Mesenchymal stem cell (in vitro differentiated cells and primary cell): ENCODE measurements around the gene KCNC1.

Source experiments
- DNase-seq: peaks from one replicate; pipeline ENCODE4 v3.0.0-alpha.2; 2013
- H2AFZ ChIP-seq: one replicate; pipeline ENCODE4 v1.6.1; 2013; ENCODE audit warnings: low read depth, mild to moderate bottlenecking, control low read depth, inconsistent platforms, low read length, moderate library complexity
- H2AK5ac ChIP-seq: 2 replicates; pipeline ENCODE4 v1.6.1; 2013; ENCODE audit warnings: low read length, moderate library complexity, mild to moderate bottlenecking, inconsistent platforms; ENCODE audit not compliant: severe bottlenecking
- H2BK120ac ChIP-seq: one replicate; pipeline ENCODE4 v1.6.1; 2013; ENCODE audit warnings: low read depth, mild to moderate bottlenecking, inconsistent platforms, low read length, moderate library complexity
- H2BK12ac ChIP-seq, 2 experiments: one replicate each; pipeline ENCODE4 v1.6.1; 2013; ENCODE audit warnings: inconsistent platforms in 2 of 2, low read length in 2 of 2, mild to moderate bottlenecking in 2 of 2, moderate library complexity in 2 of 2, control low read depth in 1 of 2
- H2BK15ac ChIP-seq: one replicate; pipeline ENCODE4 v1.6.1; 2013; ENCODE audit warnings: mild to moderate bottlenecking, low read depth, inconsistent platforms; ENCODE audit not compliant: poor library complexity, severe bottlenecking
- H2BK5ac ChIP-seq: 2 replicates; pipeline ENCODE4 v1.6.1; 2013; ENCODE audit warnings: low read depth, mild to moderate bottlenecking, low read length, control low read depth, inconsistent platforms; ENCODE audit not compliant: poor library complexity, severe bottlenecking
- H3K14ac ChIP-seq, 2 experiments: one replicate each; pipeline ENCODE4 v1.6.1; 2013; ENCODE audit warnings: inconsistent platforms in 2 of 2, low read length in 2 of 2, control low read depth in 1 of 2, mild to moderate bottlenecking in 1 of 2, moderate library complexity in 1 of 2
- H3K18ac ChIP-seq, 2 experiments: one replicate each; pipeline ENCODE4 v1.6.1; 2013; ENCODE audit warnings: inconsistent platforms in 2 of 2, low read length in 2 of 2, control low read depth in 1 of 2, low read depth in 1 of 2, mild to moderate bottlenecking in 1 of 2
- H3K23ac ChIP-seq, 2 experiments: one replicate each; pipeline ENCODE4 v1.6.1; 2013; ENCODE audit warnings: inconsistent platforms in 2 of 2, low read length in 2 of 2, mild to moderate bottlenecking in 2 of 2, moderate library complexity in 2 of 2, control low read depth in 1 of 2
- H3K27ac ChIP-seq: 2 replicates; pipeline ENCODE4 v1.5.1; 2013; ENCODE audit warnings: mild to moderate bottlenecking, moderate library complexity, low read length, control low read depth, inconsistent platforms; ENCODE audit not compliant: poor library complexity, severe bottlenecking
- H3K27me3 ChIP-seq, 2 experiments: 2 replicates each; pipeline versions ENCODE4 v1.6.1 to v1.7.0; 2013; ENCODE audit warnings: low read length in 2 of 2, mild to moderate bottlenecking in 2 of 2, moderate library complexity in 2 of 2, control low read depth in 1 of 2, inconsistent platforms in 1 of 2; ENCODE audit not compliant: control insufficient read depth in 1 of 2, insufficient read depth in 1 of 2
- H3K36me3 ChIP-seq, 2 experiments: 2 replicates each; pipeline versions ENCODE4 v1.6.1 to v1.7.0; 2013; ENCODE audit warnings: low read length in 2 of 2, control low read depth in 1 of 2, inconsistent platforms in 1 of 2, low read depth in 1 of 2, mild to moderate bottlenecking in 1 of 2; ENCODE audit not compliant: insufficient read depth in 2 of 2, control insufficient read depth in 1 of 2
- H3K4ac ChIP-seq, 2 experiments: one replicate each; pipeline ENCODE4 v1.6.1; 2013; ENCODE audit warnings: inconsistent platforms in 2 of 2, low read length in 2 of 2, mild to moderate bottlenecking in 2 of 2, moderate library complexity in 2 of 2, control low read depth in 1 of 2, low read depth in 1 of 2
- H3K4me1 ChIP-seq: 2 replicates; pipeline ENCODE4 v1.6.1; 2013; ENCODE audit warnings: low read depth, low read length, control low read depth; ENCODE audit not compliant: control insufficient read depth, insufficient read depth
- H3K4me2 ChIP-seq: 2 replicates; pipeline ENCODE4 v1.6.1; 2013; ENCODE audit warnings: low read length, mild to moderate bottlenecking, inconsistent platforms; ENCODE audit not compliant: poor library complexity, severe bottlenecking
- H3K4me3 ChIP-seq, 2 experiments: 2 replicates each; pipeline versions ENCODE4 v1.5.1 to v1.7.0; 2013; ENCODE audit warnings: low read length in 2 of 2, mild to moderate bottlenecking in 2 of 2, control low read depth in 1 of 2, low read depth in 1 of 2; ENCODE audit not compliant: insufficient read depth in 1 of 2
- H3K79me1 ChIP-seq: replicated peaks from 2 replicates; pipeline ENCODE4 v1.6.1; 2013; ENCODE audit warnings: mild to moderate bottlenecking, control low read depth, low read length, inconsistent platforms; ENCODE audit not compliant: poor library complexity, severe bottlenecking
- H3K9ac ChIP-seq: 2 replicates; pipeline ENCODE4 v1.7.0; 2013; ENCODE audit warnings: mild to moderate bottlenecking, low read length, moderate library complexity
- H3K9me3 ChIP-seq: 2 replicates; pipeline ENCODE4 v1.7.0; 2013; ENCODE audit warnings: mild to moderate bottlenecking, low read length; ENCODE audit not compliant: control insufficient read depth
- H4K8ac ChIP-seq: one replicate; pipeline ENCODE4 v1.6.1; 2013; ENCODE audit warnings: inconsistent platforms, mild to moderate bottlenecking, low read length, moderate library complexity
- H4K91ac ChIP-seq: one replicate; pipeline ENCODE4 v1.6.1; 2013; ENCODE audit warnings: mild to moderate bottlenecking, low read length, inconsistent platforms
- WGBS: methylation state at CpG from one replicate; pipeline ENCODE4 v1.1.7; 2013; ENCODE audit warnings: mixed read lengths; 5-methylcytosine and 5-hydroxymethylcytosine counted together

KCNC1 gene

DNA sequence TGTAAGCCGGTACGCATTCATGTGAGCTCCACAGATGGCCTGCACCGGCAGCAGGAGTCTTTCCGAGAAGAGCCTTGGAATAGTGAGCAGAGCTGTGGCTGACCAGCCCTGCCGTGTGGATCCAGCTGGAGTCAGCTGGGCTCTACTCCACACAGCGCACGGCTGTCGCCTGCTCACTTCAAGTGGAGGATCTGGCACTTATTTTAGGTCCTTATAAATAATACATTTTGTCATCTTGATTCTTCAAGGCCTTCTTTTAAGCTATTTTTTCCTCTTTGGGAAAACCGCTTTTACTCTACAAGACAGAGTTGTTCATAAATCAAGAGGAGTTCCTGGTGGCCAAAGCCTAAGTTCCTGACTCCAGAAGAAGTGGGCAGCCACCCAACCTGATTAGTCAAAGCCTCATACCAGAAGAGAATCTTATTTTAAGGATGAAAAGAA lies 93.8 kb downstream of the KCNC1 start:
- no peaks in the 10 kb centered on the region for H3K79me1 ChIP-seq
- no peak overlapping the region for H3K23ac ChIP-seq
- no peak overlapping the region for H3K4ac ChIP-seq

DNA sequence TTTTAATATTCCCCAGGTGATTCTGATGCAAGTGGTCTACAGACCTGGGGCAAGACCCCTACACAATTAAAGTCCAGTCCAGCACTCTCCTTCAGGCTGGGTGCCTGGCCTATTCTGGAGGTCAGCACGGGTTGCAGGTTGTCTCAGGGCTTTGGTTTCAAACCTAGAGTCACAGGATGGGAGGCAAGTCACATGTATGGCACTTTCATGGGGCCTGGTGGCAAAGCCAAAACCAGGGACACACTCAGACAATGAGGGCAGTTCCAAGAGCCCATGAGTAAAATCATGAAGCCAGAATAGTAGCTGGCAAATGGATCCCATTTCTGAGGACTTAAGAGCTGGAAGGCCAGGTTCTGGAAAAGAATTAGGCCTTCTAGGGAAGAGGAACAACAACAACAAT lies 96.6 kb downstream of the KCNC1 start:
- WGBS, result 83% methylated on average over 1 of the region's 1 CpG
- Histone ChIP-seq H3K9ac (no peak overlapping the region), H2BK120ac (no peak overlapping the region), H4K91ac (no peak overlapping the region), H2BK5ac (no peak overlapping the region), H3K4me2 (no peak overlapping the region), H3K4me1 (no peaks in the 10 kb centered on the region), H3K14ac (no peak overlapping the region), H3K79me1 (no peaks in the 10 kb centered on the region), H3K4ac (no peak overlapping the region), H2BK15ac (no peak overlapping the region), H3K9me3 (no peaks in the 10 kb centered on the region), H3K27ac (no peak overlapping the region), H2AFZ (no peak overlapping the region), H3K23ac (no peak overlapping the region), H3K4me3 (no peak overlapping the region), H2BK12ac (no peak overlapping the region), H3K36me3 (no peaks in the 10 kb centered on the region), H3K18ac (no peak overlapping the region), H3K27me3 (no peaks in the 10 kb centered on the region), H2AK5ac (no peak overlapping the region), H4K8ac (no peak overlapping the region)
- no peak for DNase-seq

More for the DNA sequence above, 93.8 kb downstream of the KCNC1 start:
- no peak overlapping the region for H3K4me2 ChIP-seq
- no peak overlapping the region for H3K14ac ChIP-seq
- H2AK5ac ChIP-seq, result no peak overlapping the region
- H3K18ac ChIP-seq, result no peak overlapping the region
- H4K91ac ChIP-seq, result no peak overlapping the region
- no peaks in the 10 kb centered on the region for H3K4me1 ChIP-seq
- peak overlapping the region in 1 of 2 experiments; percentile 38 for H3K4me3 ChIP-seq
- no peak overlapping the region for H2BK12ac ChIP-seq
- H3K27me3 ChIP-seq, result no peaks in the 10 kb centered on the region
- H4K8ac ChIP-seq, result no peak overlapping the region
- no peaks in the 10 kb centered on the region for H3K9me3 ChIP-seq
- peak overlapping the region; percentile 35 for H3K9ac ChIP-seq
- 79% methylated on average over 6 of the region's 9 CpGs for WGBS
- no peak overlapping the region for H2BK120ac ChIP-seq
- peak; percentile 16 for DNase-seq
- no peaks in the 10 kb centered on the region for H3K36me3 ChIP-seq
- H2BK15ac ChIP-seq, result no peak overlapping the region
- no peak overlapping the region for H3K27ac ChIP-seq
- no peak overlapping the region for H2BK5ac ChIP-seq
- H2AFZ ChIP-seq, result no peak overlapping the region

- no peak overlapping the region for H2AFZ ChIP-seq
- H2AK5ac ChIP-seq, result no peak overlapping the region
- no peak overlapping the region for H3K14ac ChIP-seq
- H4K8ac ChIP-seq, result no peak overlapping the region
- H3K23ac ChIP-seq, result no peak overlapping the region
- no peak overlapping the region for H3K4ac ChIP-seq
- WGBS, result 98% methylated on average over 3 of the region's 3 CpGs
- no peak overlapping the region for H3K9ac ChIP-seq
- no peaks in the 10 kb centered on the region for H3K27me3 ChIP-seq
- no peak for DNase-seq
- no peaks in the 10 kb centered on the region for H3K9me3 ChIP-seq
- H2BK15ac ChIP-seq, result no peak overlapping the region
- no peak overlapping the region for H2BK5ac ChIP-seq
- no peak overlapping the region for H4K91ac ChIP-seq
- no peaks in the 10 kb centered on the region for H3K79me1 ChIP-seq
- no peaks in the 10 kb centered on the region for H3K36me3 ChIP-seq
- no peaks in the 10 kb centered on the region for H3K4me1 ChIP-seq
- H3K4me3 ChIP-seq, result no peak overlapping the region
- no peak overlapping the region for H3K18ac ChIP-seq
- no peak overlapping the region for H3K27ac ChIP-seq
- H2BK120ac ChIP-seq, result no peak overlapping the region
- no peak overlapping the region for H3K4me2 ChIP-seq
- no peak overlapping the region for H2BK12ac ChIP-seq
These were observed 97.3 kb downstream of the KCNC1 start for GRCh38 chr11:17831883-17832282.
